PC-3 (cell line): Measurements from ENCODE around the gene SLC44A5. TPM values are rescaled to one million over a fixed set of nuclear protein-coding genes. Genes with fewer than 3 reads are reported as not detected.

Experiments
- ATAC-seq: fragments of 200-7000 bp; cut with Tn5 transposase; 2 replicates; pipeline ENCODE4 v1.9.1; 2020; ENCODE audit warnings: mild to moderate bottlenecking, moderate library complexity
- BruUV-seq: library from RNA; stranded (reverse); fragments of 400-500 nt; replicated peaks from 2 replicates; lab custom pipeline; 2021; lab: Mats Ljungman, UMichigan
- CTCF ChIA-PET: fragments of 300-600 bp; sonication (Branson Sonifier 250); formaldehyde crosslinking; loops from one replicate; lab custom pipeline; 2022; ENCODE audit warnings: antibody characterized with exemption; lab: Charles Lee
- POLR2A ChIA-PET: fragments of 300-600 bp; sonication (Branson Sonifier 250); formaldehyde crosslinking; loops from one replicate; lab custom pipeline; 2022; ENCODE audit warnings: antibody characterized with exemption; ENCODE audit not compliant: unreplicated experiment; lab: Charles Lee
- DNase-seq: peaks from one replicate; pipeline ENCODE4 v3.0.0-alpha.2; 2015
- H2AFZ ChIP-seq: fragments of 300-600 bp; sonication (generic); 2 replicates; pipeline ENCODE4 v1.6.0; 2016; ENCODE audit warnings: antibody characterized with exemption, low read length
- H3F3A ChIP-seq: fragments of 300-600 bp; sonication (generic); one replicate; pipeline ENCODE4 v1.6.0; 2017; ENCODE audit warnings: antibody characterized with exemption, low read length, control low read depth, mild to moderate bottlenecking; ENCODE audit not compliant: unreplicated experiment
- H3K27ac ChIP-seq: fragments of 300-600 bp; sonication (generic); 2 replicates; pipeline ENCODE4 v1.5.1; 2016; ENCODE audit warnings: mild to moderate bottlenecking, low read length
- H3K27me3 ChIP-seq: fragments of 300-600 bp; sonication (generic); 2 replicates; pipeline ENCODE4 v1.6.1; 2016; ENCODE audit warnings: low read length, mixed read lengths
- H3K36me3 ChIP-seq: fragments of 300-600 bp; sonication (generic); 2 replicates; pipeline ENCODE4 v1.6.1; 2016; ENCODE audit warnings: low read depth, mixed run types, low read length, mixed read lengths
- H3K4me1 ChIP-seq: fragments of 300-600 bp; sonication (generic); 2 replicates; pipeline ENCODE4 v1.5.1; 2016; ENCODE audit warnings: low read length; ENCODE audit not compliant: insufficient read depth
- H3K4me2 ChIP-seq: fragments of 300-600 bp; sonication (generic); 2 replicates; pipeline ENCODE4 v1.6.0; 2016; ENCODE audit warnings: low read length
- H3K4me3 ChIP-seq: fragments of 300-600 bp; sonication (generic); 2 replicates; pipeline ENCODE4 v1.5.1; 2016; ENCODE audit warnings: mild to moderate bottlenecking, low read length, mixed read lengths
- H3K79me2 ChIP-seq: fragments of 300-600 bp; sonication (generic); 2 replicates; pipeline ENCODE4 v1.6.1; 2017; ENCODE audit warnings: low read length, mixed read lengths
- H3K9ac ChIP-seq: fragments of 300-600 bp; sonication (generic); 2 replicates; pipeline ENCODE4 v1.6.0; 2016; ENCODE audit warnings: mild to moderate bottlenecking, low read length
- H3K9me2 ChIP-seq: fragments of 300-600 bp; sonication (generic); replicated peaks from 2 replicates; pipeline ENCODE4 v1.6.1; 2016; ENCODE audit warnings: mixed run types, low read length, mixed read lengths
- H3K9me3 ChIP-seq: fragments of 300-600 bp; sonication (generic); 2 replicates; pipeline ENCODE4 v1.6.1; 2016; ENCODE audit warnings: low read length, mixed read lengths
- H4K20me1 ChIP-seq: fragments of 300-600 bp; sonication (generic); 2 replicates; pipeline ENCODE4 v1.6.1; 2016; ENCODE audit warnings: low read length, mixed read lengths
- CTCF ChIP-seq: fragments of 300-600 bp; sonication (generic); conservative IDR thresholded peaks from 2 replicates; pipeline ENCODE4 v1.5.1; 2017; ENCODE audit warnings: antibody characterized with exemption, low read depth, mild to moderate bottlenecking, low read length
- EZH2 ChIP-seq: fragments of 300-600 bp; sonication (generic); IDR thresholded peaks from one replicate; pipeline ENCODE4 v1.6.1; 2017; ENCODE audit warnings: antibody characterized with exemption, mild to moderate bottlenecking, low read length; ENCODE audit not compliant: unreplicated experiment
- EZH2phosphoT487 ChIP-seq: fragments of 300-600 bp; sonication (generic); IDR thresholded peaks from 2 replicates; pipeline ENCODE4 v1.6.1; 2018; ENCODE audit warnings: mild to moderate bottlenecking, antibody characterized with exemption, low read length, borderline replicate concordance
- intact Hi-C: fragments of 100-400 bp; cut with micrococcal nuclease; formaldehyde crosslinking; loops from 2 replicates; pipeline ENCODE4 v1.9.0; 2023
- total RNA-seq: library from RNA; depleted of rRNA; stranded (reverse); fragments of >200 nt; gene quantifications from 2 replicates; pipeline ENCODE4 v1.2.3, GENCODE V29; 2014

Gene SLC44A5
- total RNA-seq, 1 experiment from 2014 or later, result not detected

DNA sequence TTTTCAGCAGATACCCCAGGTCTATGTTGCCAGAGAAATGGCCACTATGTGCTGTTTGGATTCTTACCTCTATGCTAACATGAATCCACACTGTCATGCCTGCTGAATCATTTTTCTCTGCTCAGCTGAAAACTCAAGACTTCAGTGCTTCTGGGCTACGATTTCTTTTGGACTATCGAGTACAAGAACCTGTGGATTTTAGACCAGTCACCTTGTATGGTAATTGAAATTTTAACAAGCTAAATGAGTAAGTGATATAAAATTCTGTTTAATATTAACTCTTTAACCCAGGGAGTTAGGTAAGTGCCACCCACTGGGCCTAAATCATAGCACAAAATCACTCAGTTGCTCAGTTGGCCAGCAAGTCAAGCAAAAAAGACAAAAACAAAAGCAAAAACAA lies 440.9 kb downstream of the SLC44A5 start:
- no peak overlapping the region for H3K9ac ChIP-seq
- no peaks in the 10 kb centered on the region for H3K79me2 ChIP-seq
- no peaks in the 10 kb centered on the region for H3K36me3 ChIP-seq
- intact Hi-C loops, result no loop called here
- H3K9me2 ChIP-seq, result no peaks in the 10 kb centered on the region
- H3F3A ChIP-seq, result no peaks in the 10 kb centered on the region
- TF ChIP-seq EZH2phosphoT487 (no peak), EZH2 (no peak), CTCF (no peak)
- BruUV-seq, result no TSS peak
- DNase-seq (no peak), ATAC-seq (no peak)
- no peaks in the 10 kb centered on the region for H4K20me1 ChIP-seq
- H2AFZ ChIP-seq, result no peak overlapping the region
- no peak overlapping the region for H3K27ac ChIP-seq
- ChIA-PET CTCF (no interaction called here), POLR2A (no interaction called here)
- H3K27me3 ChIP-seq, result no peaks in the 10 kb centered on the region
- H3K9me3 ChIP-seq, result no peaks in the 10 kb centered on the region
- no peak overlapping the region for H3K4me3 ChIP-seq
- no peaks in the 10 kb centered on the region for H3K4me1 ChIP-seq
- H3K4me2 ChIP-seq, result no peak overlapping the region

- ChIA-PET CTCF (no interaction called here), POLR2A (no interaction called here)
- DNase-seq, result no peak
- no peak overlapping the region for H3K9ac ChIP-seq
- no peak overlapping the region for H3K27ac ChIP-seq
- H4K20me1 ChIP-seq, result no peaks in the 10 kb centered on the region
- H3K9me2 ChIP-seq, result no peaks in the 10 kb centered on the region
- no TSS peak for BruUV-seq
- H2AFZ ChIP-seq, result no peak overlapping the region
- H3F3A ChIP-seq, result no peaks in the 10 kb centered on the region
- ATAC-seq, result no peak
- no peak overlapping the region for H3K4me3 ChIP-seq
- no peaks in the 10 kb centered on the region for H3K27me3 ChIP-seq
- intact Hi-C loops, result no loop called here
- no peaks in the 10 kb centered on the region for H3K36me3 ChIP-seq
- H3K9me3 ChIP-seq, result no peaks in the 10 kb centered on the region
- no peak for TF ChIP-seq EZH2phosphoT487
- no peak for TF ChIP-seq EZH2
- no peak for TF ChIP-seq CTCF
- no peaks in the 10 kb centered on the region for H3K79me2 ChIP-seq
- no peak overlapping the region for H3K4me2 ChIP-seq
- H3K4me1 ChIP-seq, result no peaks in the 10 kb centered on the region
Observed at GRCh38 chr1:75166821-75167220, 444.1 kb downstream of the SLC44A5 start.

GRCh38 chr1:75165264-75165663 lies 445.6 kb downstream of the SLC44A5 start:
- CTCF ChIA-PET, result no interaction called here
- ATAC-seq (no peak), DNase-seq (no peak)
- intact Hi-C loops, result no loop called here
- BruUV-seq, result no TSS peak
- Histone ChIP-seq H3K4me3 (no peak overlapping the region), H4K20me1 (no peaks in the 10 kb centered on the region), H3K9me3 (no peaks in the 10 kb centered on the region), H3F3A (no peaks in the 10 kb centered on the region), H3K36me3 (no peaks in the 10 kb centered on the region), H3K27me3 (no peaks in the 10 kb centered on the region), H3K27ac (no peak overlapping the region), H3K79me2 (no peaks in the 10 kb centered on the region), H3K9me2 (no peaks in the 10 kb centered on the region), H3K9ac (no peak overlapping the region), H3K4me1 (no peaks in the 10 kb centered on the region), H3K4me2 (no peak overlapping the region), H2AFZ (no peak overlapping the region)
- TF ChIP-seq EZH2phosphoT487 (no peak), EZH2 (no peak), CTCF (no peak)
- POLR2A ChIA-PET, result no interaction called here
